ENCODE data around the gene HRH2. TPM values are rescaled to one million over a fixed set of nuclear protein-coding genes. Genes with fewer than 3 reads are reported as not detected.
A peak's percentile ranks its signal among the peaks of the same experiment; 100 is the strongest.

The HRH2 gene
- 10 to 100 TPM in 1 of 2 donors, 1 to 10 TPM in 1; 8.0 to 18.9 TPM for total RNA-seq

- H3K27ac ChIP-seq, result peak within 1 kb of the TSS; percentile 77 to 87
- H3K36me3 ChIP-seq, result no peaks in the 10 kb centered on the region
- peak within 1 kb of the TSS; percentile 68 to 72 for H3K4me3 ChIP-seq
- no peak for DNase-seq (ENCODE audit: low spot score)
- peaks cover 0 to 21% of the 10 kb centered on the region in 2 donors for H3K4me1 ChIP-seq
- TF ChIP-seq CTCF (IDR thresholded peaks at IDR 0.05), result no peak
- no peaks in the 10 kb centered on the region for H3K27me3 ChIP-seq
- no peaks in the 10 kb centered on the region for H3K9me3 ChIP-seq
These were observed at the start of gene HRH2 for GRCh38 chr5:175657593-175658271. Gene HRH2 (plus strand): TSS chr5:175658071. CDS start chr5:175683234, 25,163 bp downstream.

- no peaks in the 10 kb centered on the region for H3K4me1 ChIP-seq
- no peak overlapping the region for H3K4me3 ChIP-seq
- no peaks in the 10 kb centered on the region for H3K36me3 ChIP-seq
- no peak overlapping the region for H3K27ac ChIP-seq
- no peaks in the 10 kb centered on the region for H3K27me3 ChIP-seq
- TF ChIP-seq CTCF (IDR thresholded peaks at IDR 0.05), result no peak
- H3K9me3 ChIP-seq, result no peaks in the 10 kb centered on the region
- DNase-seq (ENCODE audit: low spot score), result no peak
These were observed 48.3 kb upstream of the HRH2 start for GRCh38 chr5:175609526-175609925.

GRCh38 chr5:175610381-175610780 is 47.5 kb upstream of the HRH2 start:
- no peaks in the 10 kb centered on the region for H3K27me3 ChIP-seq
- no peak for DNase-seq (ENCODE audit: low spot score)
- H3K9me3 ChIP-seq, result no peaks in the 10 kb centered on the region
- no peaks in the 10 kb centered on the region for H3K4me1 ChIP-seq
- H3K4me3 ChIP-seq, result no peak overlapping the region
- H3K27ac ChIP-seq, result no peak overlapping the region
- H3K36me3 ChIP-seq, result no peaks in the 10 kb centered on the region
- no peak for TF ChIP-seq CTCF (IDR thresholded peaks at IDR 0.05)

- H3K27ac ChIP-seq, result no peak overlapping the region
- H3K4me3 ChIP-seq, result no peak overlapping the region
- DNase-seq (ENCODE audit: low spot score), result no peak
- no peaks in the 10 kb centered on the region for H3K36me3 ChIP-seq
- no peak for TF ChIP-seq CTCF (IDR thresholded peaks at IDR 0.05)
- H3K27me3 ChIP-seq, result no peaks in the 10 kb centered on the region
- no peaks in the 10 kb centered on the region for H3K4me1 ChIP-seq
- no peaks in the 10 kb centered on the region for H3K9me3 ChIP-seq
These were observed 47.0 kb upstream of the HRH2 start for GRCh38 chr5:175610898-175611297.

- no peak for DNase-seq (ENCODE audit: low spot score)
- no peaks in the 10 kb centered on the region for H3K27me3 ChIP-seq
- H3K36me3 ChIP-seq, result no peaks in the 10 kb centered on the region
- H3K9me3 ChIP-seq, result no peaks in the 10 kb centered on the region
- H3K27ac ChIP-seq, result no peak overlapping the region
- TF ChIP-seq CTCF (IDR thresholded peaks at IDR 0.05), result no peak
- no peak overlapping the region for H3K4me3 ChIP-seq
- H3K4me1 ChIP-seq, result no peaks in the 10 kb centered on the region
These were observed 43.6 kb upstream of the HRH2 start for GRCh38 chr5:175614223-175614815.
